Measurements from ENCODE around the gene HOXB8. TPM values are rescaled to one million over a fixed set of nuclear protein-coding genes. Genes with fewer than 3 reads are reported as not detected.

Gene HOXB8
- polyA plus RNA-seq, 3 donors from 2014 or later = not detected

GRCh38 chr17:48632579-48633265, 17.6 kb upstream of the HOXB8 start:
- peaks cover 30 to 58% (median 46%) of the 10 kb centered on the region in 3 donors for H3K27me3 Mint-ChIP-seq (ENCODE audit: low read depth in 3 of 3)
- H3K4me1 Mint-ChIP-seq = peaks cover 8 to 15% of the 10 kb centered on the region in 2 donors
- H3K4me3 Mint-ChIP-seq = peak overlapping the region in 2 of 5 donors; percentile 0 to 1
- H3K36me3 Mint-ChIP-seq = no peaks in the 10 kb centered on the region
- H3K27ac Mint-ChIP-seq = no peak overlapping the region
- peaks cover 0 to 4% (median 0%) of the 10 kb centered on the region in 6 donors for H3K9me3 Mint-ChIP-seq
- no peak for DNase-seq

GRCh38 chr17:48631693-48632578, 16.8 kb upstream of the HOXB8 start:
- peaks cover 10 to 18% of the 10 kb centered on the region in 2 donors for H3K4me1 Mint-ChIP-seq
- DNase-seq = no peak
- H3K27ac Mint-ChIP-seq = no peak overlapping the region
- H3K4me3 Mint-ChIP-seq = no peak overlapping the region
- H3K36me3 Mint-ChIP-seq = no peaks in the 10 kb centered on the region
- H3K9me3 Mint-ChIP-seq = peaks cover 0 to 4% (median 0%) of the 10 kb centered on the region in 6 donors
- peaks cover 30 to 59% (median 46%) of the 10 kb centered on the region in 3 donors for H3K27me3 Mint-ChIP-seq (ENCODE audit: low read depth in 3 of 3)

GRCh38 chr17:48630925-48631692, 16.0 kb upstream of the HOXB8 start:
- no peak overlapping the region for H3K4me3 Mint-ChIP-seq
- peaks cover 15 to 26% of the 10 kb centered on the region in 2 donors for H3K4me1 Mint-ChIP-seq
- H3K9me3 Mint-ChIP-seq = peaks cover 0 to 4% (median 0%) of the 10 kb centered on the region in 6 donors
- no peaks in the 10 kb centered on the region for H3K36me3 Mint-ChIP-seq
- no peak overlapping the region for H3K27ac Mint-ChIP-seq
- no peak for DNase-seq
- H3K27me3 Mint-ChIP-seq (ENCODE audit: low read depth in 3 of 3) = peaks cover 30 to 59% (median 48%) of the 10 kb centered on the region in 3 donors

- Mint-ChIP-seq H3K27ac (no peak overlapping the region), H3K27me3 (ENCODE audit: low read depth in 3 of 3) (peaks cover 32 to 52% (median 46%) of the 10 kb centered on the region in 3 donors), H3K9me3 (peaks cover 0 to 4% (median 0%) of the 10 kb centered on the region in 6 donors), H3K36me3 (no peaks in the 10 kb centered on the region), H3K4me1 (peaks cover 21 to 33% of the 10 kb centered on the region in 2 donors), H3K4me3 (no peak overlapping the region)
- DNase-seq = no peak
Measured at GRCh38 chr17:48630009-48630924, 15.2 kb upstream of the HOXB8 start.

- Mint-ChIP-seq H3K36me3 (no peaks in the 10 kb centered on the region), H3K4me1 (peaks cover 20 to 28% of the 10 kb centered on the region in 2 donors), H3K27me3 (ENCODE audit: low read depth in 3 of 3) (peaks cover 30 to 47% (median 45%) of the 10 kb centered on the region in 3 donors), H3K9me3 (peaks cover 0 to 4% (median 0%) of the 10 kb centered on the region in 6 donors), H3K4me3 (no peak overlapping the region), H3K27ac (no peak overlapping the region)
- DNase-seq = no peak
Measured at GRCh38 chr17:48629411-48629759, 14.3 kb upstream of the HOXB8 start.

GRCh38 chr17:48628649-48629410, 13.7 kb upstream of the HOXB8 start:
- Mint-ChIP-seq H3K4me1 (peaks cover 20 to 28% of the 10 kb centered on the region in 2 donors), H3K36me3 (no peaks in the 10 kb centered on the region), H3K9me3 (peaks cover 0 to 3% (median 0%) of the 10 kb centered on the region in 6 donors), H3K27ac (no peak overlapping the region), H3K4me3 (peak overlapping the region in 1 of 5 donors; percentile 38), H3K27me3 (ENCODE audit: low read depth in 3 of 3) (peaks cover 29 to 51% (median 44%) of the 10 kb centered on the region in 3 donors)
- no peak for DNase-seq

GRCh38 chr17:48627623-48628521, 12.8 kb upstream of the HOXB8 start:
- DNase-seq = no peak
- no peak overlapping the region for H3K27ac Mint-ChIP-seq
- peaks cover 0 to 3% (median 0%) of the 10 kb centered on the region in 6 donors for H3K9me3 Mint-ChIP-seq
- H3K4me3 Mint-ChIP-seq = peak overlapping the region in 1 of 5 donors; percentile 35
- H3K27me3 Mint-ChIP-seq (ENCODE audit: low read depth in 3 of 3) = peaks cover 28 to 54% (median 37%) of the 10 kb centered on the region in 3 donors
- no peaks in the 10 kb centered on the region for H3K36me3 Mint-ChIP-seq
- peaks cover 16 to 22% of the 10 kb centered on the region in 2 donors for H3K4me1 Mint-ChIP-seq

GRCh38 chr17:48627118-48627597, 12.1 kb upstream of the HOXB8 start:
- peak overlapping the region; percentile 78 to 91 (median 88) for H3K4me3 Mint-ChIP-seq
- peaks cover 28 to 56% (median 34%) of the 10 kb centered on the region in 3 donors for H3K27me3 Mint-ChIP-seq (ENCODE audit: low read depth in 3 of 3)
- H3K36me3 Mint-ChIP-seq = no peaks in the 10 kb centered on the region
- no peaks in the 10 kb centered on the region for H3K9me3 Mint-ChIP-seq
- peak overlapping the region in 2 of 6 donors; percentile 7 to 50 for H3K27ac Mint-ChIP-seq
- peaks cover 15 to 19% of the 10 kb centered on the region in 2 donors for H3K4me1 Mint-ChIP-seq
- DNase-seq = no peak

- peak within 1 kb of the TSS in 5 of 6 donors; percentile 50 to 92 (median 84) for H3K27ac Mint-ChIP-seq
- peaks cover 30 to 59% (median 36%) of the 10 kb centered on the region in 3 donors for H3K27me3 Mint-ChIP-seq (ENCODE audit: low read depth in 3 of 3)
- no peaks in the 10 kb centered on the region for H3K9me3 Mint-ChIP-seq
- H3K4me3 Mint-ChIP-seq = peak within 1 kb of the TSS; percentile 78 to 91 (median 88)
- H3K36me3 Mint-ChIP-seq = no peaks in the 10 kb centered on the region
- DNase-seq = peak; percentile 55 to 69 (median 60)
- H3K4me1 Mint-ChIP-seq = peaks cover 15 to 19% of the 10 kb centered on the region in 2 donors
Measured at GRCh38 chr17:48626245-48627117, 11.4 kb upstream of the HOXB8 start, which contains the start of gene HOXB9. Gene HOXB9, minus strand, starts transcription at chr17:48626358. Its CDS starts 89 bp downstream, at chr17:48626269.

- peaks cover 31 to 60% (median 36%) of the 10 kb centered on the region in 3 donors for H3K27me3 Mint-ChIP-seq (ENCODE audit: low read depth in 3 of 3)
- H3K9me3 Mint-ChIP-seq = no peaks in the 10 kb centered on the region
- peak in 2 of 3 donors; percentile 35 to 40 for DNase-seq
- no peaks in the 10 kb centered on the region for H3K36me3 Mint-ChIP-seq
- H3K27ac Mint-ChIP-seq = peak overlapping the region in 3 of 6 donors; percentile 8 to 67 (median 50)
- H3K4me3 Mint-ChIP-seq = peak overlapping the region; percentile 78 to 90 (median 86)
- peaks cover 15 to 19% of the 10 kb centered on the region in 2 donors for H3K4me1 Mint-ChIP-seq
Measured at GRCh38 chr17:48625495-48626244, 10.6 kb upstream of the HOXB8 start.

Data from immature natural killer cell (primary cell).